Tibial nerve (tissue), 4 donors: Measurements from ENCODE around the gene DCUN1D3.

Source experiments
- EP300 ChIP-seq, 2 donors: sonication (generic); formaldehyde crosslinking; IDR thresholded peaks; one replicate each; pipeline ENCODE4 v1.6.1; 2017; ENCODE audit warnings: antibody characterized with exemption in 2 of 2, mild to moderate bottlenecking in 1 of 2
- POLR2A ChIP-seq, 2 donors: fragments of 450-650 bp; IDR thresholded peaks; one replicate each; pipeline ENCODE4 v1.6.1; 2017; ENCODE audit warnings: antibody characterized with exemption in 2 of 2, mild to moderate bottlenecking in 2 of 2, moderate library complexity in 2 of 2
- TF ChIP-seq, protein P1 (sequence below), 5 experiments: fragments of 200-600 bp in 3 of 5; fragments of 450-650 bp in 2 of 5; sonication (generic) in 3 of 5; IDR thresholded peaks; one replicate each; pipeline ENCODE4 v1.5.1; 2016 to 2019; ENCODE audit warnings: antibody characterized with exemption in 5 of 5, mild to moderate bottlenecking in 3 of 5, moderate library complexity in 2 of 5

DNA sequence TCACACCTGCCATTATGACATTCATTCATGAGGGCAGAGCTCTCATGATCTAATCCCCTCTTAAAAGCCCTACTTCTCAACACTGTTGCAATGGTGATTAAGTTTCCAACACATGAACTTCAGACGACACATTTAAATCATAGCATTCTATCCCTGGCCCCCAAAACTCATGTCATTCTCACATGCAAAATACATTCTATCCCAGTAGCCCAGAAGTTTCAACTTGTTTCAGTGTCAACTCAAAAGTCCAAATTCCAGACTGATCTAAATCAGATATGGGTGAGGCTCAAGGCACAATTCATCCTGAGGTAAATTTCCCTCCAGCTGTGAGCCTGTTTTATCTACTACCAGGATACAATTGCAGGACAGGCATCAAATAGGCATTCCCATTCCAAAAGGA, 25.6 kb upstream of the DCUN1D3 start:
- TF ChIP-seq POLR2A (IDR thresholded peaks at IDR 0.05) (no peak), EP300 (IDR thresholded peaks at IDR 0.05) (no peak)
- TF ChIP-seq, protein P1, sequence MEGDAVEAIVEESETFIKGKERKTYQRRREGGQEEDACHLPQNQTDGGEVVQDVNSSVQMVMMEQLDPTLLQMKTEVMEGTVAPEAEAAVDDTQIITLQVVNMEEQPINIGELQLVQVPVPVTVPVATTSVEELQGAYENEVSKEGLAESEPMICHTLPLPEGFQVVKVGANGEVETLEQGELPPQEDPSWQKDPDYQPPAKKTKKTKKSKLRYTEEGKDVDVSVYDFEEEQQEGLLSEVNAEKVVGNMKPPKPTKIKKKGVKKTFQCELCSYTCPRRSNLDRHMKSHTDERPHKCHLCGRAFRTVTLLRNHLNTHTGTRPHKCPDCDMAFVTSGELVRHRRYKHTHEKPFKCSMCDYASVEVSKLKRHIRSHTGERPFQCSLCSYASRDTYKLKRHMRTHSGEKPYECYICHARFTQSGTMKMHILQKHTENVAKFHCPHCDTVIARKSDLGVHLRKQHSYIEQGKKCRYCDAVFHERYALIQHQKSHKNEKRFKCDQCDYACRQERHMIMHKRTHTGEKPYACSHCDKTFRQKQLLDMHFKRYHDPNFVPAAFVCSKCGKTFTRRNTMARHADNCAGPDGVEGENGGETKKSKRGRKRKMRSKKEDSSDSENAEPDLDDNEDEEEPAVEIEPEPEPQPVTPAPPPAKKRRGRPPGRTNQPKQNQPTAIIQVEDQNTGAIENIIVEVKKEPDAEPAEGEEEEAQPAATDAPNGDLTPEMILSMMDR (IDR thresholded peaks at IDR 0.05), result no peak
